GM12872 (cell line): Measurements from ENCODE around the gene OSBPL7.

Source experiments
- CTCF ChIP-seq: IDR thresholded peaks from 3 replicates; pipeline ENCODE4 v1.5.1; 2011; ENCODE audit warnings: low read depth, mild to moderate bottlenecking, low read length, moderate library complexity; ENCODE audit not compliant: insufficient read depth

The OSBPL7 gene

GRCh38 chr17:47830396-47831002, 8.9 kb upstream of the OSBPL7 start:
- no peak for TF ChIP-seq CTCF

- no peak for TF ChIP-seq CTCF
Measured at GRCh38 chr17:47829870-47830269, 8.3 kb upstream of the OSBPL7 start.

- no peak for TF ChIP-seq CTCF
Measured at GRCh38 chr17:47823519-47823918, 1.9 kb upstream of the OSBPL7 start.

GRCh38 chr17:47822785-47823184, 1.2 kb upstream of the OSBPL7 start:
- no peak for TF ChIP-seq CTCF

- no peak for TF ChIP-seq CTCF
Measured at GRCh38 chr17:47821031-47821423, 567 bp downstream of the OSBPL7 start.

- no peak for TF ChIP-seq CTCF
Measured at GRCh38 chr17:47820033-47820789, 1.4 kb downstream of the OSBPL7 start.

GRCh38 chr17:47819475-47819874, 2.1 kb downstream of the OSBPL7 start:
- TF ChIP-seq CTCF = no peak
